Femur (tissue), 1 donor: ENCODE results near the gene OGT.
A peak's percentile ranks its signal among the peaks of the same experiment; 100 is the strongest.
"Not testable (repeated sequence)": the region's sequence is repeated elsewhere in the genome, so short reads cannot be mapped to it uniquely, and the experiment has no call there.

ENCODE experiments used
- DNase-seq: peaks from one replicate; pipeline ENCODE4 v3.0.0-alpha.2; 2017

OGT gene

DNA sequence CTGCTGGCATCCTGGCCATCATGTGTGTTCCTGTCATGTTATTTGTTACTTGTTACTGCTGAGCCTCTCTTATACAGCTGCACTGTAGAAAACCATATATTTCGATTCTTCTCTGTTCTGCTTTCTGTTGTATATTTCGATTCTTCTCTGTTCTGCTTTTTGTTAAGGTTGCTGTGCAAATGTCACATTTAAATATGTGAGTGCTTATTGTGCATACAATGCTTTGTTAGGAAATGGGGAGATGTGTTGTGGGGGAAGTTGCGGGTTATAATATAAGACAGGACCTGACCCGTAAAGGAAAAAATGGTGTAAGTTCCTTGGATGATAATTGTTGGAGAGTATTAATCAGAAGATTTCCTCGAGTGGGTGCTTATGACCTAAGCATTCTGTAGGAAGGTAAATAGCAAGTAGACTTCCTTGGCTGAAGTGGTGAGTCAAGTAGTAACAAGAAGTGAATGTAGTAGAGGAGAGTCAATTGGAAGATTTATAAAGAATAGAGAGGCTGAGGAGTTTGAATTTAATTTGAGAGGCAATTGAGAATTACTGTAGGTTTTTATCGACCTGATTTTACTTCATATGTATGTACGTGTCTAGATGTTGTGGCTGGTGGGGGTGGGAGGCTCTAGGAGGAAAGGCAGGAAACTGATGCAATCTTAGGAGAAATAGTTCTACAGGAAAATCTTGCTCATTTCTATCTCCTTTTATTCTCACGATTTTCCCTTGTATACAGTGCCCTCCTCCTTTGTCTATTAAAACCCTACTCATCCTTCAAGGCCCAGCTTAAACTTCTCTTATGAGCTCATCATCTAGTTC, 8.5 kb downstream of the OGT start:
- no peak for DNase-seq

DNA sequence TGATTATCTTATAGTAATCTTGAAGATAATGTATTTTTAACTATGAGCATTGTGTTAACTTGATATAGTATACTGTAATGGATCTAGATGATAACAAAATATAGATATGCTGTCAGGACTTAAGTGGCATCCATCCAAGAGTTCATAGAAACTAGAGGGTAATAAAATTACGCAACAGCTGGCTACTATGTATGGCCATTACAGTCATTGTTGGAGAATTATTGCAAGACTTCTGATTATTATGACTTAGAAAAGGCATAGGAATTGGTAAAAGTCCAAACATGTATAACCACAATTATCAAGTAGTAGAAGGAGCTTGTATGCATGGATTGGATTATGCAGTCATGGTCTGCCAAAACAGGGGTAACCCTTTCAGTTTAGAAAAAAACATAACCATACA, 9.5 kb downstream of the OGT start:
- no peak for DNase-seq

DNA sequence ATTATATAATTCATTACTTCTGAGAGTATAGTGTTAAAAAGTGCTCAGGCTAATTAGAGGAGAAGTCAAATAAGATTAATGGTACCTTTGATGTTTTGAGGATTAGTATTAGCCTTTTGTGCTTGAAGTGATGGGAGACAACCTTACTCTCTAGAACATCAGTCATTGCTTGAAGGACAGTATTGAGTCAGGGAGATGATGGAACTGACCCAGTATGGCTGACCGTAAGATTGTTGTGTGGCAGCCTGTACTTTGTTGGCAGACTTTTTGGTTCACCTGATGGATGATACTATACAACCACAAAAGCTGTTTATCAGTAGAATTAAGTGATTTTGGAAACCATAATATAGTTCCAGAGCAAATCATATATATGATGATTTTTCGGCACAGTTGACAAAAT, 9.9 kb downstream of the OGT start:
- no peak for DNase-seq

DNA sequence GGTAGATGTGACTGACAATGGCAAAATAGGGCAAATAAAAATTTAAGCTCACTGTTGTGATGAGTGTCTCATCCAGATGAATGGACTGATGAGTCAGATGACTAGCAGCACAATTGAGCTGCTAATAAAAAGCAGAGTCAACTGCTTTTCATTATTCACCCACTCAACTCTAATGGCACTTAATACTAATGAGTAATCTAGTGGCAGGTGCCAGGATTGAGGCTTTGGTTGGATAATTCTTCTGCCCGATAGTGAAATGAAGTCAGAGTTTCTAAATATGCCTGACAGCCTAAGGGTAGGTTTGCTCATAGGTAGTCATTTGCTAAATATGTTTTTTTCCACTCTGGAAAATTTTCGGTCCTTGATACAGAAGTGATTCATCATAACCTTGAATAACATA, 10.4 kb downstream of the OGT start:
- no peak for DNase-seq

DNA sequence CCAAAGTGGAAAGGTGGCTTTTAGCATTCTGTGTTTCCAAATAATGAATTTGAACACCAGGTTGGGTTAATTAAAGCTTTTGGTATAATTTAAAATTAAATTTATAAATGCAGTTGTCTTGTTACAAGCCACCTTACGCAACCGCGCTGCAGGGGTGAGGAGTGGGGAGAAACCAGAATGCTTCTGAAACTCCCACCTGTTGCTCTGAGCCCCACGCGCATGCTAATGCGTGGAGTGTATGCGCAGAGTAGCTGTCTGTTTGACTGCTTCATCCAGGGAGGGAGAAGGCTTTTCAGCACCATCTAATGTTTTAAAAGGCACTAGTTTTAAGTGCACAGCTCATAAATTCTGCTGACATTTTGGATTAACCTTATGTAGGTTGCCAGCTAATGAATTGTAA, 12.5 kb downstream of the OGT start:
- DNase-seq: no peak

DNA sequence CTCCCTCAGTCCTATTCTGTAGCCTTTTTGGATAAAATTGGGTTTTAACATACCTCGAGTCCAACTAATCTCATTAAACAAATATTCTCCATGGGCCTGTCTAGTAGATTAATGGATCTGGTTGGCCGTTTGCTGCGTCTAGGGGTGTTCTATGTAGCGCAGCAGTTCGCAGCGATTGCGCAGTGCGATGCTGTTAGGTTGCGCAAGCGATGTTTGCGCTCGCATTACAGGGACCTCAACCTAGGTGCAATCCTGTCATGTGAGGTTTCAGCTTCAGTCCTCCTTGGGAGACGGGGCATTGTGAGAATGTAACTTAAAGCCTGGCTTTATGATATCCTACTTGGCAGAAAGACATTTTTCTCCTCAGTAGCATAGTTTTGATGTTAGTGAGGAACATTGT, 14.0 kb downstream of the OGT start:
- peak; percentile 23 for DNase-seq

DNA sequence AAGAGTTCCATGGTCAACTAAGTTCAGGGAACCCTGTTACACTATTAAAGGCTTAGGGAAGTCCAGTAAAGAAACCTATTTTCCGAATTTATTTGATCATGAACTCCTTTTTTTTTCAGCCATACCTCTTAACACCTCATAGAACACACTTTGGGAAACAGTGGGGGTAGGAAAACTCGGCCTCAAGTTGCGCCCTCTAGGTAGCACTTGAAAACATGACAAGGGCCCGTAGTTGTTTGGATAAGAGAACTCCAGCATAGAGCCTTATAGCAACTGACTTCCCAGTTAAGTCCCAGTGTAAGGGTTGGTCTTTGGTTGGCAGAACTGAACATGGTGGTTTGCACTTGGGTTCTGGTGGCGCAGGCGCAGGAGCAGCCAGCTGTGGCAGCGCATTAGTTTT, 14.4 kb downstream of the OGT start:
- DNase-seq: no peak

DNA sequence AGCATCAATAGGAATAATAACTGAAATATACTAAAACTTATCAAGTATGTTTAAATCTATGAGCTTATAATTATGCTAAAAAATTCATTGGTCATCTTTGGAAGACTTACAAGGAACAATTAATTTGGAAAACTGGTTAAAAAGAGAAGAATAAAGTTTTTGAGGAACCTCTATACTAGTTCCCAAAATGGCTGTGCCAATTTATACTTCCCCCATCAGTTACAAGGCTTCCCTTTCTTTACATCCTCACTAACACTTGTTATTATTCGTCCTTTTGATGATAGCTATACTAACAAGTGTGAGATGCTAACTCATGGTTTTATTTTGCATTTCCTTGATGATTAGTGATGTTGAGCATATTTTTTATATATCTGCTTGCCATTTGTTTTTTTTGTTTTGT, 17.1 kb downstream of the OGT start:
- no peak for DNase-seq

DNA sequence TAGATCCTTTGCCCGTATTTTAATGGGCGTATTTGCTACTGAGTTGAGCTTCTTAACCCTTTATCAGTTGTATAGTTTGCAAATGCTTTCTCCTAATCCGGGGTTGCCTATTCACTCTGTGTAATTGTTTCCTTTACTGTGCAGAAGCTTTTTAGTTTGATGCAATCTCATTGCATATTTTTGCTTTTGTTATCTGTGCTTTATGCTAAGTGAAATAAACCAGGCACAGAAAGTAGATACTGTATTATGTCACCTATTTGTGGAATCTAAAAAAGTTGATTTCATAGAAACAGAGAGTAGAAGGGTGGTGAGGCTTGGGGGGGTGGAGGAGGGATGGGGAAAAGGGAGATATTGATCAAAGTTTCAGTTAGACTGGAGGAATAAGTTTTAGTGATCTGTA, 17.7 kb downstream of the OGT start:
- DNase-seq: no peak

DNA sequence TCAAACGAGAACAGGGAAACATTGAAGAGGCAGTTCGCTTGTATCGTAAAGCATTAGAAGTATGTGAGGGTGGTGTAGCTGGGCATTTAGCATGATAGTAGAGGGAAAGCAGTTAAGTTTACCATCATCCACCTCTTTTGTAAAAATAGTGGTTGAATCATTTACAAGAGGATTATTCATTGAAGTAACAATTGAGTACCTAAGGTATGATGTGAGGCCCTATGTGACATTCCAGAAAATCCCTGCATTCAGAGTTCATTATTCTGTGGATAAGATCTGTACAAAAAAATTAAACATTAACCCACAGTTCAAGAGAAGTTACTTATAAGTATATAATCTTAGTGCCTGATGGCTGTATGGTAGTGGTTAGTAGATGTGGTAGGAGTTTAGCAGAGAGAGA, 23.1 kb downstream of the OGT start:
- no peak for DNase-seq

DNA sequence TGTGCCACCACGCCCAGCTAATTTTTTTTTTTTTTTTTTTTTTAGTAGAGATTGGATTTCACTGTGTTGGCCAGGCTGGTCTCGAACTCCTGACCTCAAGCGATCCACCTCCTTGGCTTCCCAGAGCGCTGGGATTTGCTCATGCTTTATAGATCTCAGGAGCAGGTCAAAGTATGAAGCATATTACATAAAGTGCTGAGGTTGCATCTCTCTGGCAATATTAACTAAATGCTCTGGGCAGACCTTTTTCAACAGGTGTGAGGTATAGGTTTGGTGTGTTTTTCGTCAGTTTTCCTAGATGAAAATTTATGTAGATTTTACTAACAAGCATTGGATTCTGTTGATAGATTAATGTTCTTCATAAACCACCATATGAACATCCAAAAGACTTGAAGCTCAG, 26.0 kb downstream of the OGT start:
- DNase-seq: no peak

DNA sequence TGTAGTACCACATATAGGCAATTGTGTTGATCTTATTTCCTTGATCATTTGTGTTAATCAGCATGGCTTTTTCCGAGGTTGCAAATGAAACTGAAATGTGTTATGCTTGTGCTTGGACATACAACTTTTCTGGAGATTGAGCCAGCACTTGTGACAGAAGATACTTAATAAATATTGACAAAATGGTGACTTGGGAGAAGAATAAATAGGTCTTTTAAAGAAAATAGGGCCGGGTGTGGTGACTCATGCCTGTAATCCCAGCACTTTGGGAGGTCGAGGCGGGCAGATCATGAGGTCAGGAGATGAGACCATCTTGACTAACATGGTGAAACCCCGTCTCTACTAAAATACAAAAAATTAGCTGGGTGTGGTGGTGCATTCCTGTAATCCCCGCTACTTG, 26.9 kb downstream of the OGT start:
- DNase-seq: not testable (repeated sequence)

DNA sequence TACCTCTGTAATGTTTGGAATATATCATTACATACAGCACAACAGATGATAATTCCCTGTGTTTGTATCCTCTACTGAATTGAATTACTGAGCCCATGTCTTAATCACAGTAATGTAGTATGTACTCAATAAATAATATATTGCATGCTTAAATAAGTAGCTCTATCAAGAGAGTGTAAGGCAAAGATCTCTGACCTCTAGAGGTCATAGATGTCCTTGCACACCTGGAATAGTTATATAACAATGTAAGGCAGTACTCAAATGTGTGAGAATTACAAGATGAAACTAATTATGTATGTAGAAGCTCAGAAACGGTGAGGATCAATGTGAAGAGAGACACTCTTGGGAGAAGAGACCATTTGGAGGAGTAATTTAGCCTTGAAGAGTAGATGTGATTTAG, 31.0 kb downstream of the OGT start:
- DNase-seq: no peak

DNA sequence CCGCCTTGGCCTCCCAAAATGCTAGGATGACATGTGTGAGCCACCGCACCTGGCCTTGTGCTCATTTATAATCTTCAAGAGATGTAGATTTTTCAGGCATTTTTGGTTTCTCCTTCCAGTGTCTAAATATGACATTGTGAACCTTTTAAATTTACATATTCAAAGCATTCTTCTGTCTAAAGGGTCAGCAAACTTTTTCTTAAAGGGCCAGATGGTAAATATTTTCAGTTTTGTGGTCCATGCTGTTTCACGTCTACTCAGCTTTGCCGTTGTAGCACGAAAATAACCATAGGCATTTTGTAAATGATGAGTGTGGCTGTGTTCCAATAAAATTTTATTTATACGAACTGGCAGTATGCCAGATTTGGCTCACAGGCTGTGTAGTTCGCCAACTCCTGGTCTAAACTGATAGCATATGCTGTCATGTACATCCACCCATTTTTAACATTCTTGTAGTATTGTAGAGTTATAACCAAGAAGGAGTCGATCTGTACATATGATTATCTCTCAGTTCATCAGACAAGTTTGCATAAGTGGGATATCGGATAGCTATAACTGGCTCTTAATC, 32.7 kb downstream of the OGT start:
- no peak for DNase-seq

DNA sequence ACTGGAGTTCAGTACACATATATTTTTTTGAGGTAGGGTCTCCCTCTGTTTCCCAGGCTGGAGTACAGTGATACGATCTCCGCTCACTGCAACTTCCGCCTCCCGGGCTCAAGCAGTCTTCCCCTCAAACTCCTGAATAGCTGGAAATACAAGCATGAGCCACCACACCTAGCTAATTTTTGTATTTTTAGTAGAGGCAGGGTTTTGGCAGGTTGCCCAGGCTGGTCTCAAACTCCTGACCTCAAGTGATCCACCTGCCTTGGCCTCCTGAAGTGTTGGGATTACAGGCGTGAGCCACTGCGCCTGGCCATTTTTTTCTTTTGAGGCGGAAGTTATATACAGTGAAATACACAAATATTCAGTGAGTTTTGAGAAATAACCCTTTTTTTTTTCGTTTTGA, 38.5 kb downstream of the OGT start:
- not testable (repeated sequence) for DNase-seq

DNA sequence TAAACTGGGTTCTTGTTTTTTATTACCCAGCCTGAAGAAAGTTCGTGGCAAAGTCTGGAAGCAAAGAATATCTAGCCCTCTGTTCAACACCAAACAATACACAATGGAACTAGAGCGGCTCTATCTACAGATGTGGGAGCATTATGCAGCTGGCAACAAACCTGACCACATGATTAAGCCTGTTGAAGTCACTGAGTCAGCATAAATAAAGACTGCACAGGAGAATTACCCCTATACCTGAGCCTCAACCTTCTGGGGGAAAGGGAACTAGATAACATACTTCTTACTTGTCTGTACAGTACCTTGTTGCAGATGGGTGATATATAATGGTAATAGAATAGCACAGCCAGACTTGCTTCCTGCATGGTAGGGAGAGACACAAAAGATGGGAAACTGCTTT, 40.7 kb downstream of the OGT start:
- no peak for DNase-seq

DNA sequence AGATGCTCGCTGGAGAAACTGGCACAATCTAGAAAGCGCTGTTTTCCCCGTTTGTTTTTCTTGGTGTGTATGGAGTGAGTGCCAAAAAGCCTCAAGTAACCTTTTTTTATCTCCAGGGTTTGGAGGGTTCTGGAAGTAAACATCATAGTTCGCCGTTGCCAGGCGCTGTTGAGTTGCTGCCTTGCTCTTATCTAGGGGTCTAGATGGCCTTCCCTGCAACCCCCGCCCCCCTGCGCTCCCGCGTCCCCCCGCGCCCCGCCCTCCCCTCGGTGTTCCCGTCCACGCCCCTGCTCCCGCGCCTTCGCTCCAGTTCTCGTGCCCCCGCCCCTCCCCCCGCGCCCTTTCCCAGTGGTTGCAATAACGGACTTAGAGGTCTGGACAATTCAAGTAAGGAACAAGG, 44.8 kb downstream of the OGT start:
- DNase-seq: no peak

DNA sequence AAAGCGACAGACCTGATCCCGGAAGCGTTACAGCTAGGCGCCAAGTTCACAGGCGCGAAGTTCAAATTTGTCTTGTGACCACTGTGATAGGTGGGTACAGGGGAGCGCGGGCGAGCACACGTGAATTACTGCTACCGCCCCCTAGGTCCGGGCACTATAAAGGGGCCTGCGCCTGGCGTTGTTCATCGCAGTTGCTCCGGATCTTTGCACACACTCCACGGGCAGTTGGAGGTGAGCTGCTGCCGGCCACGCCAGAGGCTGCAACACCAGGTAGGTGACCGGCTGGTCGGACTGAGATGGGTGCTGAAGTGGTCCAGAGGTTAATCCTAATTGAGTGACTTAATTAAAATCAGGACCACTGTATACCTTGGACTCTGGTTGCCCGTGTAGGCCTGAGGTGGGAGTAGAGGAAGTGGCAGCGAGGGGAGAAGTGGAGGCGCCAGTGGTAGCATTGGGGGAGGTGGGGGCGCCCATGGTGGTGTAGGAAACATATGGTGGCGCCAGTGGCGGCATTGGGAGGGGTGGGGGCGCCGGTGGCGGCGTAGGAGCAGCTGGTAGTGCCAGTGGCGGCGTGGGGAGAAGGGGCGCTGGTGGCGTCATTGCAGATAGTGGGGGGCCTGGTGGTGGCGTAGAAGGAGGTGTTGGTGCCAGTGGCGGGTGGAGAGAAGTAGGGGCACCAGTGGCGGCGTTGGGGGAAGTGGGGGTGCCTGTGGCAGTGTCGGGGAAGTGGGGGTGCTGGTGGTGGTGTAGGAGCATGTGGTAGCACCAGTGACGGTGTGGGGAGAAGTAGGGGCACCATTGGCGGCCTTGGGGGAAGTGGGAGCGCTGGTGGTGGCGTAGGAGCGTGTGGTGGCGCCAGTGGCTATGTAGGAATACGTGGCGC, 45.6 kb downstream of the OGT start, which contains the start of gene GCNA:
Gene GCNA, plus strand, starts transcription at position 185 of the 883 bp plus-strand sequence. CDS start 2,385 bp downstream, outside the sequence.
- DNase-seq: no peak

DNA sequence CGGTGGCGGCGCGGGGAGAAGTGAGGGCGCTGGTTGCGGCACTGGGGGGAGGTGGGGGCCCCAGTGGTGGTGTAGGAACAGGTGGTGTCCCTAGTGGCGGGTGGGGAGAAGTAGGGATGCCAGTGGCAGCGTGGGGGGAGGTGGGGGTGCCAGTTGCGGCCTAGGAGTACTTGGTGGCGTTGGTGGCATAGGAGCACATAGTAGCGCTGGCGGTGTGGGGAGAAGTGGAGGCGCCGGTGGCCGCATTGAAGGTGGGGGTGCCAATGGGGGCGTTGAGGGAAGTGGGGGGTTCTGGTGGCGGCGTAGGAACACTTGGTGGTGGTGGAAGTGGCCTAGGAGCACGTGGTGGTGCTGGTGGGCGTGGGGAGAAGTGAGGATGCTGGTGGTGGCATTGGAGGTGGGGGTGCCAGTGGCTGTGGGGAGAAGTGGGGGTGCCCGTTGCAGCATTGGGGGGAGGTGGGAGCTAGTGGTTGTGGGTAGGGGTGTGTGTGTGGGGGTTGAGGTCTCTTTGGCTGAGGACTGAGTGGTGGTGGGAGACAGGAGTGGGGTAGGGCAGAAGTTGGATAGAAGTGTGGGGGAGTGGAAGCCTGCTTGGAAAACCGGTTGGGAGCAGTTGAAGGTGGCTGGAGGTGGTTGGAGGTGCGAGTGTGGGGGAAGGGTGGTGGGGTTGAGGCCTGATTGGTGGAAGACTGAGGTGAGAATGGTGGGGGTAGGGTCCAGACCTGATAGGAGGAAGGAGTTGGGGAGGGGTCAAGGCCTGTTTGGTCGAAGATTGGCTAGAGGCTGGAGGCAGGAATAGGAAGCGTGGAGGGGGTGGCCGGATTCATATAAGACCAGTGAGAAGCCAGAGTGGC, 46.5 kb downstream of the OGT start:
- no peak for DNase-seq

DNA sequence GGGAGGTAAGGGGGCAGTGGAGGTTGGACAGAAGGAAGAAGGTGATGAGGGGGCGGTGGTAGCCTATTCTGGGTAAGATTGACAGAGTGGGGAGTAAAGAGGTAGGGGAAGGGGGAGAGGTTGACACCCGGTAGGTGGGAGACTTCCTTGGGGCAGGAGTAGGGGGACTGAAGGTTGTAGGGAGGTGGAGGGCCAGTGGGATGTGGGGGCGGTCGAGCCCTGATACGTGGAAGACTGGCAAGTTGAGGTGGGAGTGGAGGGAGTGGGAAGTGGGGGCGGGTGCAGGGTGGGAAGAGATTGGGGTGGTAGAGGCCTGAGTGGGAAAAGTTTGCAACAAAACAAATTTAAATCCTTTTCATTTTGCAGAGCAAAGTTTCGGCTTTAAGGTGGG, 47.1 kb downstream of the OGT start:
- no peak for DNase-seq

DNA sequence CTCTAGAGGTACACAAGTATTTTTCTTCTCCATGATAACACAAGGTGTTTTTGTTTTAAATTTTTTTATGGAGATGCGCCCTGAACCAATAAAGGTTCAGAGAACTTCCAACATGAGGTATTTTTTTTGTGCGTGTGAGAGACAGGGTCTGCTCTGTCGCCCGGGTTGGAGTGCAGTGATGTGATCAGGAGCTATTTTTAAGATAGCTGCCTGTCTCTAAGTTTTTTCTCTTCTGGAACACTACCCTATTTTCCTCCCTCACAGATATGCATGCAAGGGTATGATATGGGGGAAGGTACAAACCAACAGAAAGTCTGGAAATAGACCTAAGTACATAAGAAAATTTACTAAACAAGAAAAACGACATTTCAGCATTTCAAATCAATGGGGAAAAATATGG, 48.3 kb downstream of the OGT start:
- no peak for DNase-seq

DNA sequence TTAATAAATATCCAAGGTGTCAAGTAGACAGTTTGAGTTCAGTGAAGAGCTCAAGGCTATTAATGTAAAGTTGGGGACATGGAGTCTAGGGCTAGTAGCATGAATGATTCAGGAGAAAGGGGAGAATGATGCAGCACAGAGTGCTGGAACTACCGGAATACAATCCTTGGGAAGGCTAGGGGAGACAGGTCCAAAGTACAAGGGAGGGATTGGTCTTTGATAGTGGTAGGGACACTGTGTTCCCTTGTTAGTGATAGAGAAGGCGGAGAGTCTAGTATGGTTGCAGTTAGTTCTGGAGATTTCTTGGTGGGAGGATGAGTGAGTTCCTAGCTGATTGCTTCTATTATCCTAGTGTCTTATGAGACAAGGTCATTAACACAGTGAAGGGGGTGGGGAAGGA, 54.0 kb downstream of the OGT start:
- DNase-seq: no peak

DNA sequence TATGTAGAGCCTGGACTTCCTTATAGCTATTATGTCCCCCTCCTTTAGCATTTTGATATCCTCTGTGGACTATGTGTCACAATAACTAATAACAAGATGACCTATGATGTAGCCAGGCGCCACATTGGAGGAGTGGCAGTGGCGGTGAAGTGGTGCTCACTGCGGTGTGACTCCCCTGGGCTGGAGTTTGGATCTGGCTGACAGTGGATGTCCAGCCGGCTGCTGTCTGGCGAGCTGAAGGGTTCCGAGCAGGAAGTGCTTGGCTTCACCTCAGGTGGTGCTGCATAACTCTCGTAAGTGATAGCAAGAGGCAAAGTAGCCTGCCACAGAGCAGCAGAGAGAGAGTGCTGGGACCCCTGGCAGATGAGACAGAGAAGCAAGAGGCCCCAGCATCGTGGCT, 60.3 kb downstream of the OGT start:
- DNase-seq: not testable (repeated sequence)
